Naive thymus-derived CD4-positive, alpha-beta T cell (primary cell): ENCODE measurements around the gene LCLAT1. TPM values are rescaled to one million over a fixed set of nuclear protein-coding genes. Genes with fewer than 3 reads are reported as not detected.
"Not testable (repeated sequence)": the region's sequence is repeated elsewhere in the genome, so short reads cannot be mapped to it uniquely, and the experiment has no call there.

ENCODE experiments used
- ATAC-seq: fragments of 150-1000 bp; cut with Tn5 transposase; 2 replicates; pipeline ENCODE4 v1.10.0; 2021; ENCODE audit warnings: mild to moderate bottlenecking, moderate library complexity
- CTCF ChIA-PET: fragments of 350-600 bp; sonication (Branson Sonifier 250); formaldehyde crosslinking; loops from one replicate; lab custom pipeline; 2021; ENCODE audit warnings: antibody characterized with exemption; lab: Charles Lee
- POLR2A ChIA-PET: fragments of 350-600 bp; sonication (Branson Sonifier 250); formaldehyde crosslinking; loops from one replicate; lab custom pipeline; 2021; ENCODE audit warnings: antibody characterized with exemption, inconsistent platforms; lab: Charles Lee
- DNase-seq, 9 donors: peaks; one replicate each; pipeline versions ENCODE4 v3.0.0 to v3.0.0-alpha.2; 2020 to 2022; ENCODE audit warnings: mixed read lengths in 1 of 9
- H3K27ac ChIP-seq: one replicate; pipeline ENCODE4 v1.7.0; 2013; ENCODE audit warnings: mild to moderate bottlenecking, low read depth, low read length, moderate library complexity
- H3K27me3 ChIP-seq, 2 donors: one replicate each; pipeline ENCODE4 v1.7.0; 2013; ENCODE audit warnings: low read length in 2 of 2, mild to moderate bottlenecking in 2 of 2, moderate library complexity in 2 of 2; ENCODE audit not compliant: control insufficient read depth in 2 of 2, insufficient read depth in 2 of 2
- H3K36me3 ChIP-seq, 3 experiments: 1 replicate in 2 of 3; 2 replicates in 1 of 3; pipeline ENCODE4 v1.7.0; 2013; ENCODE audit warnings: low read length in 3 of 3, mild to moderate bottlenecking in 3 of 3, moderate library complexity in 1 of 3; ENCODE audit not compliant: insufficient read depth in 3 of 3, control insufficient read depth in 2 of 3
- H3K4me1 ChIP-seq, 2 donors: one replicate each; pipeline ENCODE4 v1.7.0; 2013; ENCODE audit warnings: low read length in 2 of 2, mild to moderate bottlenecking in 2 of 2, moderate library complexity in 1 of 2; ENCODE audit not compliant: control insufficient read depth in 2 of 2, insufficient read depth in 2 of 2
- H3K4me3 ChIP-seq: 2 replicates; pipeline ENCODE4 v1.7.0; 2013; ENCODE audit warnings: mild to moderate bottlenecking, low read length
- H3K9me3 ChIP-seq, 3 experiments: 1 replicate in 2 of 3; 2 replicates in 1 of 3; pipeline ENCODE4 v1.7.0; 2013; ENCODE audit warnings: low read length in 3 of 3; ENCODE audit not compliant: control insufficient read depth in 2 of 3
- H3K27ac Mint-ChIP-seq, 9 donors: one replicate each; pipeline ENCODE4 v1.8.0; 2020 to 2022; ENCODE audit warnings: mixed read lengths in 9 of 9, mild to moderate bottlenecking in 8 of 9, moderate library complexity in 5 of 9, inconsistent platforms in 2 of 9
- H3K27me3 Mint-ChIP-seq, 5 donors: one replicate each; pipeline ENCODE4 v1.8.0; 2021 to 2022; ENCODE audit warnings: mixed read lengths in 5 of 5, mild to moderate bottlenecking in 1 of 5
- H3K36me3 Mint-ChIP-seq, 5 donors: one replicate each; pipeline ENCODE4 v1.8.0; 2020 to 2022; ENCODE audit warnings: mixed read lengths in 5 of 5, mild to moderate bottlenecking in 3 of 5, inconsistent platforms in 1 of 5
- H3K4me1 Mint-ChIP-seq, 7 donors: one replicate each; pipeline ENCODE4 v1.8.0; 2020 to 2022; ENCODE audit warnings: mixed read lengths in 7 of 7, mild to moderate bottlenecking in 3 of 7, inconsistent platforms in 1 of 7
- H3K4me3 Mint-ChIP-seq, 10 donors: one replicate each; pipeline ENCODE4 v1.8.0; 2020 to 2022; ENCODE audit warnings: mild to moderate bottlenecking in 10 of 10, mixed read lengths in 10 of 10, moderate library complexity in 6 of 10, inconsistent platforms in 2 of 10
- H3K9me3 Mint-ChIP-seq, 11 donors: one replicate each; pipeline ENCODE4 v1.8.0; 2020 to 2022; ENCODE audit warnings: mixed read lengths in 11 of 11, mild to moderate bottlenecking in 4 of 11, inconsistent platforms in 1 of 11, moderate library complexity in 1 of 11
- intact Hi-C, 2 donors: fragments of 100-400 bp; cut with micrococcal nuclease; formaldehyde crosslinking; loops; one replicate each; pipeline ENCODE4 v1.15.1; 2023
- polyA plus RNA-seq, 2 donors: library from polyadenylated mRNA; unstranded; fragments of 300-500 nt; fragmentation: Illumina TruSeq; gene quantifications; one replicate each; pipeline ENCODE4 v1.2.3, GENCODE V29; 2021
- total RNA-seq, 6 experiments: library from RNA in 5 of 6; stranded (reverse) in 5 of 6; gene quantifications; 1 replicate in 5 of 6; 2 replicates in 1 of 6; pipeline ENCODE4 v1.2.3 and lab custom pipeline; 2021 to 2026

Gene LCLAT1
- total and polyA plus RNA-seq, 7 experiments from 2014 or later = 16.2 to 37.6 (median 22.2) TPM

- ATAC-seq = no peak
- Histone ChIP-seq H3K36me3 (no peaks in the 10 kb centered on the region), H3K27ac (no peak overlapping the region), H3K9me3 (no peaks in the 10 kb centered on the region), H3K4me1 (peaks cover 0 to 23% of the 10 kb centered on the region in 2 donors), H3K4me3 (no peak overlapping the region), H3K27me3 (no peaks in the 10 kb centered on the region)
- H3K9me3 Mint-ChIP-seq = peaks cover 0 to 6% (median 1%) of the 10 kb centered on the region in 11 donors
- POLR2A ChIA-PET = no interaction called here
- CTCF ChIA-PET = no interaction called here
- H3K27me3 Mint-ChIP-seq = no peaks in the 10 kb centered on the region
- no peak overlapping the region for H3K4me3 Mint-ChIP-seq
- H3K27ac Mint-ChIP-seq = peak overlapping the region in 6 of 9 donors; percentile 33 to 87 (median 64)
- peaks cover 4 to 22% (median 11%) of the 10 kb centered on the region in 5 donors for H3K36me3 Mint-ChIP-seq
- intact Hi-C loops = no loop called here
- H3K4me1 Mint-ChIP-seq = peaks cover 6 to 73% (median 65%) of the 10 kb centered on the region in 7 donors
- DNase-seq = no peak
Observed at GRCh38 chr2:30463535-30463934, 16.5 kb downstream of the LCLAT1 start.

GRCh38 chr2:30464544-30465170 is 17.6 kb downstream of the LCLAT1 start:
- no peak for DNase-seq
- Histone ChIP-seq H3K27ac (peak overlapping the region; percentile 31), H3K27me3 (no peaks in the 10 kb centered on the region), H3K9me3 (no peaks in the 10 kb centered on the region), H3K36me3 (no peaks in the 10 kb centered on the region), H3K4me1 (peaks cover 0 to 14% of the 10 kb centered on the region in 2 donors), H3K4me3 (no peak overlapping the region)
- POLR2A ChIA-PET = no interaction called here
- H3K9me3 Mint-ChIP-seq = peaks cover 0 to 10% (median 3%) of the 10 kb centered on the region in 11 donors
- H3K4me3 Mint-ChIP-seq = peak overlapping the region in 9 of 10 donors; percentile 24 to 79 (median 62)
- H3K27me3 Mint-ChIP-seq = no peaks in the 10 kb centered on the region
- peaks cover 6 to 75% (median 57%) of the 10 kb centered on the region in 7 donors for H3K4me1 Mint-ChIP-seq
- no peak for ATAC-seq
- H3K27ac Mint-ChIP-seq = peak overlapping the region in 8 of 9 donors; percentile 0 to 87 (median 60)
- intact Hi-C loops = no loop called here
- H3K36me3 Mint-ChIP-seq = peaks cover 4 to 29% (median 18%) of the 10 kb centered on the region in 5 donors
- CTCF ChIA-PET = no interaction called here

DNA sequence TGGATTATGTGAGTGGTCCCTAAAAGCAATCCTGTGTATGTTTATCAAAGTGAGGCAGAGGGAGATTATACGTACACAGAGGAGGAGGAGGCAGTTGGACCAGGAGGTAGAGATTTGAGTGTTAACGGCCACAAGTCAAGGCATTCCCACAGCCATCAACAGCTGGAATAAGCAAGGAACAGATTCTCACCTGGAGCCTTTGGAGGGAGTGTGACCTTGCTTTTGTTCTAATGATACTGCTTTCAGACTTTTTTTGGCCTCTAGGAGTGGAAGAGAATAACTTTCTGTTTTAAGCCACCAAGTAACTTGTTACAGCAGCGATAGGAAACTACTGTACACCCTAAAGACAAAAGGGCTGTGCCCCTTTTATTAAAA is 18.1 kb downstream of the LCLAT1 start:
- Histone ChIP-seq H3K4me3 (no peak overlapping the region), H3K4me1 (peaks cover 0 to 14% of the 10 kb centered on the region in 2 donors), H3K9me3 (no peaks in the 10 kb centered on the region), H3K27me3 (no peaks in the 10 kb centered on the region), H3K36me3 (no peaks in the 10 kb centered on the region), H3K27ac (peak overlapping the region; percentile 31)
- DNase-seq = no peak
- H3K4me1 Mint-ChIP-seq = peaks cover 8 to 74% (median 55%) of the 10 kb centered on the region in 7 donors
- ChIA-PET POLR2A (no interaction called here), CTCF (no interaction called here)
- no peak for ATAC-seq
- peak overlapping the region in 8 of 9 donors; percentile 0 to 87 (median 60) for H3K27ac Mint-ChIP-seq
- H3K4me3 Mint-ChIP-seq = peak overlapping the region in 9 of 10 donors; percentile 24 to 79 (median 62)
- intact Hi-C loops = no loop called here
- H3K9me3 Mint-ChIP-seq = peaks cover 0 to 11% (median 3%) of the 10 kb centered on the region in 11 donors
- no peaks in the 10 kb centered on the region for H3K27me3 Mint-ChIP-seq
- peaks cover 3 to 32% (median 21%) of the 10 kb centered on the region in 5 donors for H3K36me3 Mint-ChIP-seq

GRCh38 chr2:30466216-30466615 is 19.2 kb downstream of the LCLAT1 start:
- ATAC-seq (no peak), DNase-seq (no peak)
- ChIA-PET CTCF (interaction anchor here (1.0 to 1.3 kb wide), 3 partner anchors 9 to 257 kb away, joined by 3 to 6 read pairs (median 4); no protein-coding TSS in a partner anchor), POLR2A (interaction anchor here (0.7 to 1.5 kb wide), 5 partner anchors 41 to 228 kb away, joined by 3 to 5 read pairs (median 3); no protein-coding TSS in a partner anchor)
- no peak overlapping the region for H3K27ac ChIP-seq
- H3K4me3 Mint-ChIP-seq = peak overlapping the region in 4 of 10 donors; percentile 29 to 43 (median 35)
- peaks cover 0 to 33% (median 18%) of the 10 kb centered on the region in 5 donors for H3K36me3 Mint-ChIP-seq
- H3K4me1 ChIP-seq = peaks cover 0 to 14% of the 10 kb centered on the region in 2 donors
- H3K27ac Mint-ChIP-seq = peak overlapping the region in 7 of 9 donors; percentile 53 to 87 (median 74)
- no peaks in the 10 kb centered on the region for H3K9me3 ChIP-seq
- H3K36me3 ChIP-seq = no peaks in the 10 kb centered on the region
- intact Hi-C loops = no loop called here
- H3K9me3 Mint-ChIP-seq = peaks cover 0 to 11% (median 3%) of the 10 kb centered on the region in 11 donors
- no peaks in the 10 kb centered on the region for H3K27me3 Mint-ChIP-seq
- H3K4me1 Mint-ChIP-seq = peaks cover 8 to 70% (median 49%) of the 10 kb centered on the region in 7 donors
- no peaks in the 10 kb centered on the region for H3K27me3 ChIP-seq
- H3K4me3 ChIP-seq = no peak overlapping the region

GRCh38 chr2:30467062-30467826 is 20.2 kb downstream of the LCLAT1 start:
- CTCF ChIA-PET, H3K4me3 Mint-ChIP-seq, ATAC-seq, H3K27me3 ChIP-seq, H3K27me3 Mint-ChIP-seq, H3K36me3 ChIP-seq, intact Hi-C loops, H3K4me3 ChIP-seq, H3K9me3 ChIP-seq, H3K27ac ChIP-seq, DNase-seq: not testable (repeated sequence)
- peaks cover 0 to 32% (median 13%) of the 10 kb centered on the region in 5 donors for H3K36me3 Mint-ChIP-seq
- peaks cover 0 to 14% of the 10 kb centered on the region in 2 donors for H3K4me1 ChIP-seq
- H3K4me1 Mint-ChIP-seq = peaks cover 7 to 72% (median 50%) of the 10 kb centered on the region in 7 donors
- peaks cover 0 to 11% (median 3%) of the 10 kb centered on the region in 11 donors for H3K9me3 Mint-ChIP-seq
- POLR2A ChIA-PET = interaction anchor here (1.5 kb wide), 1 partner anchor 42 kb away, joined by 5 read pairs; no protein-coding TSS in a partner anchor
- peak overlapping the region in 1 of 9 donors; percentile 38 for H3K27ac Mint-ChIP-seq

DNA sequence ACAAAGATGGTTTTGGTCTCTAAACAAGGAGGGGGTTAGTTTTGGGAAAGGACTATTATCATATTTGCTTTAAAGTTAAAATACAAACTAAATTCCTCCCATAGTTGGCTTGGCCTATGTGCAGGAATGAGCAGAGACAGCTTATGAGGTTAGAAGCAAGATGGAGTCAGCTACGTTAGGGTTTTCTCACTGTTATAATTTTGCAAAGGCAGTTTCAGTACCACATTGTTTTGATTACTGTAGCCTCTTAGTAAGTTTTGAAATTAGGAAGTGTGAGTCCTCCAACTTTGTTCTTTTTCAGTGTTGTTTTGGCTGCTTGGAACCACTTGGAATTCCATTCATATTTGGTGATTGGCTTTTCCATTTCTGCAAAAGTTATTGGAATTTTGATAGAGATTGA is 23.4 kb downstream of the LCLAT1 start:
- intact Hi-C loops = no loop called here

More for the DNA sequence above, 23.4 kb downstream of the LCLAT1 start:
- Histone ChIP-seq H3K27ac (no peak overlapping the region), H3K9me3 (no peaks in the 10 kb centered on the region), H3K27me3 (no peaks in the 10 kb centered on the region), H3K36me3 (no peaks in the 10 kb centered on the region), H3K4me1 (peaks cover 0 to 16% of the 10 kb centered on the region in 2 donors), H3K4me3 (no peak overlapping the region)
- Mint-ChIP-seq H3K4me1 (peaks cover 9 to 73% (median 43%) of the 10 kb centered on the region in 7 donors), H3K4me3 (no peak overlapping the region), H3K9me3 (peaks cover 0 to 11% (median 3%) of the 10 kb centered on the region in 11 donors), H3K36me3 (peaks cover 0 to 31% (median 13%) of the 10 kb centered on the region in 5 donors), H3K27me3 (no peaks in the 10 kb centered on the region), H3K27ac (no peak overlapping the region)
- ChIA-PET POLR2A (interaction anchor here (0.5 kb wide), 1 partner anchor 48 kb away, joined by 3 read pairs; no protein-coding TSS in a partner anchor), CTCF (no interaction called here)
- no peak for DNase-seq
- no peak for ATAC-seq
